Frontal cortex (tissue), 4 donors: Measurements from ENCODE around the gene GATA1. TPM values are rescaled to one million over a fixed set of nuclear protein-coding genes. Genes with fewer than 3 reads are reported as not detected.
"Not testable (repeated sequence)": the region's sequence is repeated elsewhere in the genome, so short reads cannot be mapped to it uniquely, and the experiment has no call there.

Experiments
- DNase-seq, 2 donors: peaks; one replicate each; pipeline ENCODE4 v3.0.0; 2012; ENCODE audit warnings: low spot score in 2 of 2
- FAIRE-seq: peaks from 2 replicates; lab custom pipeline; 2012; peaks lifted over from hg19 to GRCh38; lab: Jason Lieb, UNC
- total RNA-seq: library from RNA; depleted of rRNA; stranded (reverse); fragments of >200 nt; gene quantifications from one replicate; pipeline ENCODE4 v1.2.3, GENCODE V29; 2014
- donor health status: control.
- donor health status: control.
- donor health status: control.

The GATA1 gene
- total RNA-seq, 1 donor from 2014 or later: under 0.01 TPM

DNA sequence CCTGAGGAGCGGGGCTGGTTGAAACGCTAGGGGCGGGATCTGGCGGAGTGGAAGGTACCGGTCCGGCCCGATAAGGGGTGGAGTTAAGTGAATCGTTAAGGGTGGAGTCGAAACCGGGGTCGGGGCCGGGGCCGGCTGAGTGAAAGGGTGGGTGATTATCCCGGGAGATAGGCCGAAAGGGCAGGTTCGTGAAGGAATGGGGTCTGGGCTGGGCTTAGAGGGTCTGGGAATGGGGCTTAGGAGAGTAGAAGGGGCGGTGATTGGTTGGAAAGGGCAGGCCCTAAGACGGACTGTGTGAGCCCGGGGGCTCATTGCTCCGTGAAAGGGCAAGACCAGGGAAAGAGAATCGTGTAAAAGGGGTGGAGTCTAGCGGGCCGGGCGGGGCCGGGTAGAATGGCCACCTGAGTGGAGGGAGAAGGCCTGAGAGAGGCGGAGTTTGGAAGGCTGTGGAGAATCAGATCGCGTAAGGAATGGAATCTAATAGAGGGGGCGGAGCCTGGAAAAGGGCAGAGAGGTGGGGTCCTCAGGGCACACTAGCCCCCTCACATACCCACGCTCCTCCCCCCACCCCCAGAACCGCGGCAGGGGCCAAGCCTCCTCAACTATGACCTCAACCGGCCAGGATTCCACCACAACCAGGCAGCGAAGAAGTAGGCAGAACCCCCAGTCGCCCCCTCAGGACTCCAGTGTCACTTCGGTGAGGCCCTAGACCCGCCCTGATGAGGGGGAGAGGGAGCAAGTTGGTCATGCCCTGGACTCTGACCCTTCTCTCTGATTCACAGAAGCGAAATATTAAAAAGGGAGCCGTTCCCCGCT is 15.9 kb downstream of the GATA1 start:
- no peak for FAIRE-seq
- peak in 1 of 2 donors; percentile 37 for DNase-seq

DNA sequence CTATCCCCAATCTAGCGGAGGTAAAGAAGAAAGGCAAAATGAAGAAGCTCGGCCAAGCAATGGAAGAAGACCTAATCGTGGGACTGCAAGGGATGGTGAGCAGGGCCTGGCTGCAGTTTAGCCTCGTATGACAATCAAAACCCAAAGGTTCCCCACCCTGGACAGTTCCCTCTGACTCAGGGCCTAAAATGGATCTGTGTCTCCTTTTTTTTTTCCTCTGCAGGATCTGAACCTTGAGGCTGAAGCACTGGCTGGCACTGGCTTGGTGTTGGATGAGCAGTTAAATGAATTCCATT is 16.5 kb downstream of the GATA1 start:
- DNase-seq (no peak), FAIRE-seq (no peak)

DNA sequence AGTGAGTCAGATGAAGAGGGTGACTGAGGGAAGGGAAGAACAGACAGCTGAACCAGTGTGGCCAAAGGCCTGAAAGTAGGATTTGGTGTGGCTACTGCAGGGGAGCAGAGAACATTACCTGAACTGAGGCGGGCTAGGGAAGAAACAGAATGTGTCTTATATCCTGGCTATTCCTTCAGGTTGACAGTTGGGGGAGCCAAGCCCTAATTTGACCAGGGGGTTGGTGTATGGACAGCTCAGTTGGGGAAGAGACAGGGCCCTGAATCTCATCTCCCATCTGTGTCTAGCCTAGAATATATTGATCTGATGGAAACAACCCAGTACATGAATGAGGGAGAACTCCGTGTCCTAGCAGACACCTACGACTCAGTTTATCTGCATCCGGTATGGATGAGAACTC is 19.7 kb downstream of the GATA1 start:
- DNase-seq: no peak

DNA sequence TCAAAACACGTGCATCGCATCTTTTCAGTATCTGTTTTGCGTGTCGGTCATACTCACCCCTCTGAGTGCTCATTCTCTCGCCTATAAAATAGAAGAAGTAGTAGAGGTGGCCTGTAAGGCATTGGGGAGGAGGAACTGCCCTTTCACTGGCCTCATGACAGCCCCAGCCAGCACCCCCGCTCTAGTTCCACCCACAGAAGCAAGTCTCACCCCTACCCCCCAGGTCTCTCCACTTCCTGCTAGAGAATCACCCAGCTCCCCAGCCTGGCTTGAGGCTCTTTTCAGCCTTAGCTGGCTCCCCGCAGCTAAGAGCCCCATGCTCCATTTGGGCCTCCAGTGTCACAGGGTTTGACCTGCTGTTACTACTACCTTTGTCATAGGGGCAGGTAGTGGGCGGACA is 27.3 kb downstream of the GATA1 start:
- FAIRE-seq: no peak
- no peak for DNase-seq

More for the DNA sequence above, 19.7 kb downstream of the GATA1 start:
- no peak for FAIRE-seq

DNA sequence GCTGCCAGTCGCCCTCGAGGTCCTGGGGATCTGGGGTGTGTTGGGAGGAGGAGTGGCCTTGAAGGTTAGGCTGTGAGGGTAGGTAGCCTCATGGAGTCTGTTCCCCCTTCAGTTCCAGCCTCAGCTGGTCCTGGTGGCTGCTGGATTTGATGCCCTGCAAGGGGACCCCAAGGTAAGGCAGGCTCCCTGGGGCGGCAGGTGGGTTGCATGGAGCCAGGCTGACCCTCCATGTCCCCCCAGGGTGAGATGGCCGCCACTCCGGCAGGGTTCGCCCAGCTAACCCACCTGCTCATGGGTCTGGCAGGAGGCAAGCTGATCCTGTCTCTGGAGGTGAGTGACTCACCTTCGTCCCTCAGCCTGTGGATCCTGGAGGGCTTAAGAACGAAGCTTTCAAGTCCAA is 28.3 kb downstream of the GATA1 start:
- FAIRE-seq (no peak), DNase-seq (no peak)

DNA sequence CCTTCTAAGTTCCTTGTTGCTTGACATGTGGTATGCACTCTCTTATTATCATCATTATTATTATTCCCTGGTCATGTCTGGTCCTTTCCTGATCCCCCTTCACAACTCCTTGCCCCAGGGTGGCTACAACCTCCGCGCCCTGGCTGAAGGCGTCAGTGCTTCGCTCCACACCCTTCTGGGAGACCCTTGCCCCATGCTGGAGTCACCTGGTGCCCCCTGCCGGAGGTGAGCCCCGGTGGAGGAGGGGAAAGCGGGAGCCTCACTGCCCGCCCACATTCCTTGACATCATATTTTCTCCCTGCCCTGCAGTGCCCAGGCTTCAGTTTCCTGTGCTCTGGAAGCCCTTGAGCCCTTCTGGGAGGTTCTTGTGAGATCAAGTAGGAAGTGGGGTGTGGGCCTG is 28.9 kb downstream of the GATA1 start:
- DNase-seq (no peak), FAIRE-seq (no peak)

DNA sequence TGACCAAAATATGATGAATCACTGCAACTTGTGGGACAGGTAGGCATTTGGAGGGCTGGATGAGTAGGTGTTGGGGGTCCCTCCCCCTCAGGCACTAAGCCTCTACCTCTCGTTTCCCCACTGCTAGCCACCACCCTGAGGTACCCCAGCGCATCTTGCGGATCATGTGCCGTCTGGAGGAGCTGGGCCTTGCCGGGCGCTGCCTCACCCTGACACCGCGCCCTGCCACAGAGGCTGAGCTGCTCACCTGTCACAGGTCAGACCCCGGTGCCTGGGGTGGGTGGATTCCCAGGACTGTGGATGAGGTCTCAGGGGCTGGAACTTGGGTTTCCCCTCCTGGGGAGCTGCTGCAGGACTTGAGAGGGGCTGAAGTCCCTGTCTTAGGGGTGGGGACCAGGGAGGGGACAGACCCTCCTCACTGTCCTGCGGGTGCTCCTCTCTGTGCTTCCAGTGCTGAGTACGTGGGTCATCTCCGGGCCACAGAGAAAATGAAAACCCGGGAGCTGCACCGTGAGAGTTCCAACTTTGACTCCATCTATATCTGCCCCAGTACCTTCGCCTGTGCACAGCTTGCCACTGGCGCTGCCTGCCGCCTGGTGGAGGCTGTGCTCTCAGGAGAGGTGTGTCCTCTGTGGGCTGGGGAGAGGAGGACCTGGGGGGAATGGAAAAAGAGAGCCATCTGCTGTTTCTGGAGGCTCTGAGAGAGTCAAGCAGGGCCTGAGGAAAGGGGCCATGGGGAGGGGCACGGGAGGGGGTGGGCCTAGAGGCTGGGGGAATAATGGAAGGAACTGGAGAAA is 29.8 kb downstream of the GATA1 start:
- no peak for FAIRE-seq
- no peak for DNase-seq

DNA sequence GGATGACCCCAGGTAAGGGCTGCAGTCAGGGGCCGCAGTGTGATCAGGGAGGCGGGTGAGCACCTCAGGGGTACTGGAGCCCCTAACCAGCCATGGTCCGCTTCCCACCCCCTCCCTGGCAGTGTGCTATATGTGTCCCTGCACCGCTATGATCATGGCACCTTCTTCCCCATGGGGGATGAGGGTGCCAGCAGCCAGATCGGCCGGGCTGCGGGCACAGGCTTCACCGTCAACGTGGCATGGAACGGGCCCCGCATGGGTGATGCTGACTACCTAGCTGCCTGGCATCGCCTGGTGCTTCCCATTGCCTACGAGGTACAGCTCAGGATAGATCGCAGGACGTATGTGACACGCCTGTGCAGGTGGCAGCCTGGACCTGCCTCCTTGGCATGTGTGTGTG is 31.7 kb downstream of the GATA1 start:
- FAIRE-seq (no peak), DNase-seq (no peak)

DNA sequence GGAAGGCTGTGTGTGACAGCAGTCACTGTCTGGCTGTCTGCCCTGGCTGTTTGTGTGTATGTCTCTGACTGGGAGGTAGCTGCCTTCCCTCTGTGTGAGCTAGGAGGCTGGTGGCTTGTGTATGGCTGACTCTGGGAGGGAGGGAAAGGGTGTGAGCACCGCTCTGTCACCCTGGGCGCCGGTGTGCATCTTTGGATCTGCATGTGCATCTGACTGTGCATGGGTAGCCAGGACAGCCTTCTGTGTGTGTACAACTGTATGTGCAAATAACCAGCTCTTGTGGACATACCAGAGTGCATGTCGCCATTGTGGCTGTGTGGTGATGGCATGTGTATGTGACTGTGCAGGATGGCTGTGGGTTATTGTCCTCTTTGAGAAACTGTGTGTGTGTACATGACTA is 32.5 kb downstream of the GATA1 start:
- no peak for FAIRE-seq

DNA sequence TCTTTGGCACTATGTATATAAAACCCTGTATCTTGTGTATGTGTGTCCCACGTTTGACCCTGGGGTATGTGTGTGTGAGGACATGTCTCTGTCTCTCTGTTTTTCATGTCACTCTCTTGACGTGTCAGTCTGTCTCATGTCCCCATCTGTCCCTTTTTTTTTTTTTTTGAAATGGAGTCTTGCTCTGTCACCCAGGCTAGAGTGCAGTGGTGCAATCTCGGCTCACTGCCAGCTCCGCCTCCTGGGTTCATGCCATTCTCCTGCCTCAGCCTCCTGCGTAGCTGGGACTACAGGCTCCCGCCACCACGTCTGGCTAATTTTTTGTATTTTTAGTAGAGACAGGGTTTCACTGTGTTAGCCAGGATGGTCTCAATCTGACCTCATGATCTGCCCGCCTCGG is 33.0 kb downstream of the GATA1 start:
- not testable (repeated sequence) for FAIRE-seq, DNase-seq

More for the DNA sequence above, 32.5 kb downstream of the GATA1 start:
- no peak for DNase-seq

DNA sequence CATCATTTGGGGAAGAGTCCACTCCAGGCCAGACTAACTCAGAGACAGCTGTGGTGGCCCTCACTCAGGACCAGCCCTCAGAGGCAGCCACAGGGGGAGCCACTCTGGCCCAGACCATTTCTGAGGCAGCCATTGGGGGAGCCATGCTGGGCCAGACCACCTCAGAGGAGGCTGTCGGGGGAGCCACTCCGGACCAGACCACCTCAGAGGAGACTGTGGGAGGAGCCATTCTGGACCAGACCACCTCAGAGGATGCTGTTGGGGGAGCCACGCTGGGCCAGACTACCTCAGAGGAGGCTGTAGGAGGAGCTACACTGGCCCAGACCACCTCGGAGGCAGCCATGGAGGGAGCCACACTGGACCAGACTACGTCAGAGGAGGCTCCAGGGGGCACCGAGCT is 36.7 kb downstream of the GATA1 start:
- no peak for DNase-seq
- no peak for FAIRE-seq

DNA sequence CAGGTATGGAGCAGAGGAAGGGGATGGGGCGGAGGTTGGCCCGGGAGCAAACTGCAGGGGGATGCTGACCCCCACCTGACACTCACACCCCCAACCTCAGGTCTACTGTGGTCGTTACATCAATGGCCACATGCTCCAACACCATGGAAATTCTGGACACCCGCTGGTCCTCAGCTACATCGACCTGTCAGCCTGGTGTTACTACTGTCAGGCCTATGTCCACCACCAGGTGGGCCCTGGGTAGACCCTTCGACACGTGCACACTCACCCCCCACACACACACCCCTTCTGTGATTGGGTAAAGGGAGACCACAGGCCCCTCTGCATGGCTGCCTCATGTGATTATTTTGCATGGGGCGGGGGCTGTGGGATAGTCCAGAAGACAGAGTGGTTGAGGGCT is 37.7 kb downstream of the GATA1 start:
- FAIRE-seq (no peak), DNase-seq (no peak)

DNA sequence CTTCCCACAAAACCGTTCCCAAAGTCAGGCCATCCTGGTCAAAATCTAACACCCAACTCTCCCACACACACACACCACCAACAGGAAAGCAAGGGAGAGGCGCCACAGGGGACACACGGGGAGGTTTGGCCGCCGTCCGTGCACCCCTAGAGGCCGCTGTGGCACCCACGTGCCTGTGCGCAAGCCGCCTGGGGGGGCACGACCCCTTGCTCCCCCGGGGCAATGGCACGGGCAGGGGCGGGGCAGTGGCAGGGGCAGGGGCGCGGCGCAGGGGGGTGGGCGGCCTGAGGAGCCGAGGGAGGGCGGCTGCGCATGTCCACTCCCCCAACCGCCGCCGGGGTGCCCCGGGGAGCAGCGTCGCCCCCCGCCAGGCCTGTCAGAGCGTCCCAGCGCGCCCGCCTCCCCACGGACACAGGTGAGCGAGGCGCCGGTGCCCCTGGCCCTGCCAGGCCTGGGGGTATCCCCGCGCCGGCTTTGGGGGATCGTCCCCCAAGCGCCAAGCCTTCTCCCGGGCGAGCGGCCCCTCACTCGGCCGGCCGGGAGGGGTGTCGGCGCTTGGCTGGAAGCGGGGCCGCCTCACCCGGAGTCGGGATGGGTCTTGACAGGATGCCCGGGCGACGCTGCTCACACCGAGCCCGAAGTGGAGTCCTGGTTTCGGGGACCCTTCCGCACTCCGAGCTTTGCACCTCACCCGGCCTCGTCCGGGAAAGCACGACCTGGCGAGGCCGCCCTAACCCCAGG is 39.9 kb downstream of the GATA1 start, which contains the start of gene ERAS:
TSS of gene ERAS (plus strand) at position 379 of the 741 bp plus-strand sequence. CDS start 2,611 bp downstream, outside the sequence.
- FAIRE-seq (no peak), DNase-seq (no peak)

DNA sequence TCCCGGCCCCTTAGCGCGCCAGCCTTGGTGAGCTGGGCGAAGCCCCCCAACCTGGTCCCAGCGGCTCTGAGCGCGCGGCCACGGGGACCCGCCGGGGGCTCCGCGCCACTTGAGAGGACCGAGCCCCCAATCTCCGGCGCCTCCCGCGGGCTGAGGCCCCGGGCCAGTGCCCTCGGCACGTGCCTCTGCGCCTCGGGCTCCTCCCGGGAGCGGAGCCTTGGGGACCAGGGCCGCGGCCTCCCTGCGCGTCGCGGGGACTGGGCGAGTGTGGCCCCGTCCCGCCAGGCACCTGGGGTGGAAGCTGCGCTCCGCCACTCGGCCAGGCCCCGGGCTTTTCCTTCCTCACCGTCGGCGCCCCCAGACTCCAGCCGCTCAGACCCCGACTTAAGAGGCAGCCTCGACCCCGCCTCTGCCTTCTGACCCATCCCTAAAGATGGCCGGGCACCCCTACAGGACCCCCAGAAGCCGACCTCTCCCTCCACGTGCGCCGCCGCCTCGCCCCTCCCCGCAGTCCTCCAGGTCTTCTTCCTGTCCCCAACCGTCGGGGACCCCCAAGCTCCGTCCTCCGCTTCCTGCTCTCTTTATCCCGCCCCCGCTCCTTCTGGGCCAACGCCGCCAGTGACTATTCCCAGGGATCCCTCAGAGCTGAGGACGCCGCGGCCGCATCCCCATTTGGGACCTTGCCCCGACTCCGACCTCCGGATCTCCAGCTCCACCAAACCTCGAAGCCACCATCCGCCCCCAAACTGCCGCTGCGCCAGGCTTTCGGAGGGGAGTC is 40.7 kb downstream of the GATA1 start:
- DNase-seq (no peak), FAIRE-seq (no peak)

DNA sequence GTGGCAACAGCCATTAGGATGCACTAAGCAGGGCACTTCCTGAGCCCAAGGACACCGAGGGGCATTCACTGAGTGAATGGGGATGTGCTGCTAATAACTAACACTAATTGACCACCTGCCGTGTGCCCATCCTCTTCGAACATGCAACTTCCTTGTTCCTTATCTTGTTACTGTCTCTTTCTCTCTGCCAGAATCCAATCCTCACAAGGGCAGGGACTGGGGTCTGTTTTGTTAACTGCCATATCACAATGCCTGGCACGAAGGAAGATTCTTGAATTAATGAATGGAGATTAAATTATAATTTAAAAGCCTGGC is 41.2 kb downstream of the GATA1 start:
- DNase-seq (no peak), FAIRE-seq (no peak)

DNA sequence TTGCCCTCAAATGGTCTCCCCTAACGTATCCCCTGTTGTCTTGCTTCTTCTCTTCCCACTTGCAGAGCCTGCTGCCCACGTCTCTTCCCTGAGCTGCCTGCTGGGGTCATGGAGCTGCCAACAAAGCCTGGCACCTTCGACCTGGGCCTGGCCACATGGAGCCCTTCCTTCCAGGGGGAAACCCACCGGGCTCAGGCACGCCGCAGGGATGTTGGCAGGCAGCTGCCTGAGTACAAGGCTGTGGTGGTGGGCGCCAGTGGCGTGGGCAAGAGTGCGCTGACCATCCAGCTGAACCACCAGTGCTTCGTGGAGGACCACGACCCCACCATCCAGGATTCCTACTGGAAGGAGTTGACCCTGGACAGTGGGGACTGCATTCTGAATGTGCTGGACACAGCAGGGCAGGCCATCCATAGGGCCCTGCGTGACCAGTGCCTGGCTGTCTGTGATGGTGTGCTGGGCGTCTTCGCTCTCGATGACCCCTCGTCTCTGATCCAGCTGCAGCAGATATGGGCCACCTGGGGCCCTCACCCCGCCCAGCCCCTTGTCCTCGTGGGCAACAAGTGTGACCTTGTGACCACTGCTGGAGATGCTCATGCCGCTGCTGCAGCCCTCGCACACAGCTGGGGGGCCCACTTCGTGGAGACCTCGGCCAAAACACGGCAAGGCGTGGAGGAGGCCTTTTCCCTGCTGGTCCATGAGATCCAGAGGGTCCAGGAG is 42.8 kb downstream of the GATA1 start:
- FAIRE-seq (no peak), DNase-seq (no peak)

DNA sequence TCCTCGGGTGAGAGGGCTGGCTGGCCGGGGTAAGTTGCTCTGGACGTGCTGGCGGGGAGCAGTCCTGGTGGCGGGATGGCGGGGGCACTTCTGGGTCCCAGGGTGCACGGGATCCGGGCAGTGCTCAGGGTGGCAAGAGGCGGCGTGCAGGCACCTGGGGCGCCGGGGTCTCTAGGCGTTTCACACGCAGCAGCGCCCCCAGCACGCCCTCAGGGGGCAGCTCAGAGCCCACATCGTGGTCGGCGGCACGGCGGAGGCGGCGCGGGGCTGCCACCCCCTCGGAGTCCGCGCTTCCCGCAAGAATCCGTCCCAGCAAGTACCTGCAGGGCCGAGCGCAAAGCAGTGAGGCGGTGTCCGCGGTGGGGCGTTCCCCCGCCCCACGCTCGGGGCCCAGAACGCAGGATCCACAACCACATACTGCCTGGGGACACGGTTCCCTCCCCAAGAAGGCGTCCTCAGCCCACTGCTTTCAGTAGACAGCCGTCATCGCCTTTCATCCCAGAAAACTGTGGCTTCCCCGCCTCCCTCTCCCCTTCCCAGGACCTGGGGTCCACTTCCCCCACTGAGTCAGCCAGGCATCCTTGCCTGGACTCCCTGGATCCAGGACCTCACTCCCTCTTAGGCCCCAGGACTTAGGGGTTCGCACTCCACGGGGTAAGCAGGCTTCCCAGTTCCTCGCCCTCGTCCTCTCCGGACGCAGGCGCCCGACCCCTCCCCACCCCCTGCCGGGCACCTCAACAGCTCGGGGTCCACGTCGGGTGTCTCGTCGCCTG is 44.9 kb downstream of the GATA1 start:
- FAIRE-seq: no peak
- DNase-seq: no peak

DNA sequence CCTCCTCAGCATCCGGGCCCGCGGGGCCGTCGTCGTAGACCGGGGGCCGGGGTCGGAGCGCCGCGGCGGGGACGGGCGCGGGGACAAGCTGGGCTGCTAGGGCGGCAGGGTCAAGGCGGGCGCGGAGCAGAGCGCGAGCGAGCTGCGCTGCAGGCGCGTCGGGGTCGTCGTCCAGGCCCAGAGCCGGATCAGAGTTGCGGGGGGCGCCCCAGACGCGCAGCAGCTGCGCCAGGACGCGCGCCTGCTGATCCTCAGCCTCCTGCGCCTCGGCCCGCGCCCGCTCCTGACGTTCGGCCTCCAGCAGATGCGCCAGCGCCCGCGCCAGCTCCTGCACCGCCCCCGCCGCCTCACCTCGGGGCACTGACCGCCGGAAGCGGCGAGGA is 45.5 kb downstream of the GATA1 start:
- FAIRE-seq: no peak
- no peak for DNase-seq
